Neural cell (in vitro differentiated cells): ENCODE data around the gene OGFOD3. TPM values are rescaled to one million over a fixed set of nuclear protein-coding genes. Genes with fewer than 3 reads are reported as not detected.

ENCODE experiments used
- H2AFZ ChIP-seq: fragments of 200-600, 300-800 bp; sonication (generic), shearing (Covaris generic); 2 replicates; pipeline ENCODE4 v1.6.0; 2014; ENCODE audit warnings: low read depth, mild to moderate bottlenecking, antibody characterized with exemption, low read length, moderate library complexity
- H3F3A ChIP-seq: fragments of 200-600 bp; shearing (Covaris generic); 2 replicates; pipeline ENCODE4 v1.6.1; 2016; ENCODE audit warnings: mild to moderate bottlenecking, moderate library complexity, mixed read lengths, antibody characterized with exemption, low read length; ENCODE audit not compliant: insufficient read depth, poor library complexity, severe bottlenecking
- H3K27ac ChIP-seq: fragments of 200-600, 300-800 bp; sonication (generic), shearing (Covaris generic); 2 replicates; pipeline ENCODE4 v1.5.1; 2014; ENCODE audit warnings: mild to moderate bottlenecking, low read length, moderate library complexity
- H3K27me3 ChIP-seq: fragments of 300-800, 200-600 bp; sonication (generic), shearing (Covaris generic); 2 replicates; pipeline ENCODE4 v1.6.0; 2014; ENCODE audit warnings: mild to moderate bottlenecking, low read depth, low read length, moderate library complexity; ENCODE audit not compliant: insufficient read depth
- H3K36me3 ChIP-seq: fragments of 300-800, 200-600 bp; sonication (generic), shearing (Covaris generic); 2 replicates; pipeline ENCODE4 v1.5.1; 2014; ENCODE audit warnings: mild to moderate bottlenecking, antibody characterized with exemption, low read length, moderate library complexity; ENCODE audit not compliant: insufficient read depth
- H3K4me2 ChIP-seq: fragments of 300-800, 200-600 bp; sonication (generic), shearing (Covaris generic); 2 replicates; pipeline ENCODE4 v1.6.0; 2014; ENCODE audit warnings: mild to moderate bottlenecking, low read length
- H3K4me3 ChIP-seq: fragments of 300-800, 200-600 bp; sonication (generic), shearing (Covaris generic); 2 replicates; pipeline ENCODE4 v1.5.1; 2014; ENCODE audit warnings: mild to moderate bottlenecking, low read length, moderate library complexity
- H3K79me2 ChIP-seq: fragments of 200-600 bp; shearing (Covaris generic); replicated peaks from 2 replicates; pipeline ENCODE4 v1.6.0; 2014; ENCODE audit warnings: mild to moderate bottlenecking, low read length, moderate library complexity; ENCODE audit not compliant: insufficient read depth
- H3K9ac ChIP-seq: fragments of 300-800, 200-600 bp; sonication (generic), shearing (Covaris generic); 2 replicates; pipeline ENCODE4 v1.6.1; 2016; ENCODE audit warnings: mild to moderate bottlenecking, low read length, mixed read lengths
- H3K9me2 ChIP-seq: fragments of 200-600 bp; shearing (Covaris generic); 2 replicates; pipeline ENCODE4 v1.6.1; 2016; ENCODE audit warnings: mild to moderate bottlenecking, low read length, mixed read lengths; ENCODE audit not compliant: insufficient read depth
- H3K9me3 ChIP-seq: fragments of 200-600, 300-800 bp; sonication (generic), shearing (Covaris generic); 2 replicates; pipeline ENCODE4 v1.6.1; 2016; ENCODE audit warnings: mild to moderate bottlenecking, mixed run types, low read length, moderate library complexity, mixed read lengths
- H4K20me1 ChIP-seq: fragments of 200-600 bp; shearing (Covaris generic); 2 replicates; pipeline ENCODE4 v1.6.1; 2016; ENCODE audit warnings: mild to moderate bottlenecking, mixed run types; ENCODE audit not compliant: insufficient read depth
- EP300 ChIP-seq: fragments of 450-650 bp; conservative IDR thresholded peaks from 2 replicates; pipeline ENCODE4 v1.6.1; 2014; ENCODE audit warnings: antibody characterized with exemption, mild to moderate bottlenecking, moderate library complexity; ENCODE audit not compliant: poor library complexity, severe bottlenecking
- EZH2 ChIP-seq: fragments of 200-600, 300-800 bp; shearing (Covaris generic), sonication (generic); IDR thresholded peaks from 2 replicates; pipeline ENCODE4 v1.6.1; 2014; ENCODE audit warnings: antibody characterized with exemption, low read length, borderline replicate concordance, mild to moderate bottlenecking; ENCODE audit not compliant: insufficient read depth, poor library complexity, severe bottlenecking
- MXI1 ChIP-seq: fragments of 450-650 bp; conservative IDR thresholded peaks from 2 replicates; pipeline ENCODE4 v1.6.1; 2014; ENCODE audit warnings: antibody characterized with exemption, mild to moderate bottlenecking; ENCODE audit not compliant: poor library complexity, severe bottlenecking
- POLR2AphosphoS5 ChIP-seq: IDR thresholded peaks from 2 replicates; pipeline ENCODE4 v1.6.1; 2012
- RAD21 ChIP-seq: fragments of 450-650 bp; conservative IDR thresholded peaks from 2 replicates; pipeline ENCODE4 v1.6.1; 2014; ENCODE audit warnings: antibody characterized with exemption, mild to moderate bottlenecking, moderate library complexity
- SMC3 ChIP-seq: fragments of 450-650 bp; conservative IDR thresholded peaks from 2 replicates; pipeline ENCODE4 v1.6.1; 2014; ENCODE audit warnings: antibody characterized with exemption, mild to moderate bottlenecking, moderate library complexity; ENCODE audit not compliant: poor library complexity
- TAF1 ChIP-seq: IDR thresholded peaks from 2 replicates; pipeline ENCODE4 v1.6.1; 2012; ENCODE audit warnings: low read depth
- polyA plus RNA-seq: library from polyadenylated mRNA; depleted of rRNA; stranded (reverse); fragments of >200 nt; gene quantifications from 2 replicates; pipeline ENCODE4 v1.2.3, GENCODE V29; 2014
- TF ChIP-seq, protein P1 (sequence below): IDR thresholded peaks from 2 replicates; pipeline ENCODE4 v1.6.1; 2012; ENCODE audit warnings: borderline replicate concordance
- TF ChIP-seq, protein P2 (sequence below): fragments of 450-650 bp; IDR thresholded peaks from 2 replicates; pipeline ENCODE4 v1.5.1; 2014; ENCODE audit warnings: antibody characterized with exemption, mild to moderate bottlenecking, moderate library complexity; ENCODE audit not compliant: poor library complexity, severe bottlenecking

OGFOD3 gene
- polyA plus RNA-seq, 1 donor from 2014 or later, result 22.6 TPM

DNA sequence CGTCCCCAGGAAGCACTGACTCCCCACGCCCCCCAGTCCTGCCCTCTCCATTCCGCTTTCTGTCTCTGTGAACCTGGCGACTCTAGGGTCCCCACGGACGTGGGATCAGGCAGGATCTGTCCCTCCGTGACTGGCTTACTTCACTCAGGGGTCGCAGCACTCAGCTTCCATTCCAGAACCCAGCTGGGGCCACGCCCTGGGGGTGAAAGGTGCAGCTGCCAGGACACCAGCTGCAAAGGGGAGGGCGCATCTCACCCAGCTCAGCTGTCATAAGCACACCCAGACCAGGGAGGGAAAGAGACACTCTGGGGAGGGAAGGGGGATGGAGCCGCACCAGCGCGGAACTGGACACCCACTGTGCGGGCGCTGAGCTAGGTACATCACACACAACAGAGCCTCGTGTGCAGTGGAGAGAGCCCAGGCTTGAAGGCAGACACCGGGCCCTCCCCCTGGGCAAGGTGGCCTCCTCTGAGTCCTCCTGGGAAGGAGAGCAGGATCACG lies 18.7 kb downstream of the OGFOD3 start:
- Histone ChIP-seq H3K4me2 (no peak overlapping the region), H3F3A (no peaks in the 10 kb centered on the region), H3K9ac (no peak overlapping the region), H3K79me2 (no peaks in the 10 kb centered on the region), H3K9me3 (no peaks in the 10 kb centered on the region), H3K9me2 (no peaks in the 10 kb centered on the region), H3K27ac (no peak overlapping the region), H3K27me3 (no peaks in the 10 kb centered on the region), H3K36me3 (no peaks in the 10 kb centered on the region), H3K4me3 (no peak overlapping the region), H2AFZ (no peak overlapping the region), H4K20me1 (no peaks in the 10 kb centered on the region)
- TF ChIP-seq EZH2, result no peak
- TF ChIP-seq, protein P1, sequence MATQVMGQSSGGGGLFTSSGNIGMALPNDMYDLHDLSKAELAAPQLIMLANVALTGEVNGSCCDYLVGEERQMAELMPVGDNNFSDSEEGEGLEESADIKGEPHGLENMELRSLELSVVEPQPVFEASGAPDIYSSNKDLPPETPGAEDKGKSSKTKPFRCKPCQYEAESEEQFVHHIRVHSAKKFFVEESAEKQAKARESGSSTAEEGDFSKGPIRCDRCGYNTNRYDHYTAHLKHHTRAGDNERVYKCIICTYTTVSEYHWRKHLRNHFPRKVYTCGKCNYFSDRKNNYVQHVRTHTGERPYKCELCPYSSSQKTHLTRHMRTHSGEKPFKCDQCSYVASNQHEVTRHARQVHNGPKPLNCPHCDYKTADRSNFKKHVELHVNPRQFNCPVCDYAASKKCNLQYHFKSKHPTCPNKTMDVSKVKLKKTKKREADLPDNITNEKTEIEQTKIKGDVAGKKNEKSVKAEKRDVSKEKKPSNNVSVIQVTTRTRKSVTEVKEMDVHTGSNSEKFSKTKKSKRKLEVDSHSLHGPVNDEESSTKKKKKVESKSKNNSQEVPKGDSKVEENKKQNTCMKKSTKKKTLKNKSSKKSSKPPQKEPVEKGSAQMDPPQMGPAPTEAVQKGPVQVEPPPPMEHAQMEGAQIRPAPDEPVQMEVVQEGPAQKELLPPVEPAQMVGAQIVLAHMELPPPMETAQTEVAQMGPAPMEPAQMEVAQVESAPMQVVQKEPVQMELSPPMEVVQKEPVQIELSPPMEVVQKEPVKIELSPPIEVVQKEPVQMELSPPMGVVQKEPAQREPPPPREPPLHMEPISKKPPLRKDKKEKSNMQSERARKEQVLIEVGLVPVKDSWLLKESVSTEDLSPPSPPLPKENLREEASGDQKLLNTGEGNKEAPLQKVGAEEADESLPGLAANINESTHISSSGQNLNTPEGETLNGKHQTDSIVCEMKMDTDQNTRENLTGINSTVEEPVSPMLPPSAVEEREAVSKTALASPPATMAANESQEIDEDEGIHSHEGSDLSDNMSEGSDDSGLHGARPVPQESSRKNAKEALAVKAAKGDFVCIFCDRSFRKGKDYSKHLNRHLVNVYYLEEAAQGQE, result no peak
- no peak for TF ChIP-seq POLR2AphosphoS5
- no peak for TF ChIP-seq EP300
- no peak for TF ChIP-seq TAF1
- no peak for TF ChIP-seq SMC3
- TF ChIP-seq RAD21, result no peak
- TF ChIP-seq, protein P2, sequence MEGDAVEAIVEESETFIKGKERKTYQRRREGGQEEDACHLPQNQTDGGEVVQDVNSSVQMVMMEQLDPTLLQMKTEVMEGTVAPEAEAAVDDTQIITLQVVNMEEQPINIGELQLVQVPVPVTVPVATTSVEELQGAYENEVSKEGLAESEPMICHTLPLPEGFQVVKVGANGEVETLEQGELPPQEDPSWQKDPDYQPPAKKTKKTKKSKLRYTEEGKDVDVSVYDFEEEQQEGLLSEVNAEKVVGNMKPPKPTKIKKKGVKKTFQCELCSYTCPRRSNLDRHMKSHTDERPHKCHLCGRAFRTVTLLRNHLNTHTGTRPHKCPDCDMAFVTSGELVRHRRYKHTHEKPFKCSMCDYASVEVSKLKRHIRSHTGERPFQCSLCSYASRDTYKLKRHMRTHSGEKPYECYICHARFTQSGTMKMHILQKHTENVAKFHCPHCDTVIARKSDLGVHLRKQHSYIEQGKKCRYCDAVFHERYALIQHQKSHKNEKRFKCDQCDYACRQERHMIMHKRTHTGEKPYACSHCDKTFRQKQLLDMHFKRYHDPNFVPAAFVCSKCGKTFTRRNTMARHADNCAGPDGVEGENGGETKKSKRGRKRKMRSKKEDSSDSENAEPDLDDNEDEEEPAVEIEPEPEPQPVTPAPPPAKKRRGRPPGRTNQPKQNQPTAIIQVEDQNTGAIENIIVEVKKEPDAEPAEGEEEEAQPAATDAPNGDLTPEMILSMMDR, result no peak
- no peak for TF ChIP-seq MXI1

DNA sequence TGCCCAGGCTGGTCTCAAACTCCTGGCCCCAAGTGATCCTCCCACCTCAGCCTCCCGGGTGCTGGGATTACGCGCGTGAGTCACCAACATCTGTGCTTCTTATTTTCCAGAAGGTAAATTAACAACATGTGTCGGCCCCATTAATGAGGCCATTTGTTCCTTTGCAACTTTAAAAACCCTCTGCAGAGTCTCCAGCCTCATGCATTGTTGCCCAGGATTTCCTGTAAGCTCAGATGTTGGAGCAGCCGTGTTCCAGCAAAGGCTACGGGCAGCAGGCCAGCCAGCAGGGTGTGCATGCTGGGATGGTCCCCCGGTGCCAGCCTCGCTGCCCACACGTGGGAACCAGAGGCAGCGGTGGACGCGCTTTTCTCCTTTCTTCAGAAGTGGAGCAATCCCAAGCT lies 19.3 kb downstream of the OGFOD3 start:
- Histone ChIP-seq H3K4me3 (no peak overlapping the region), H3K36me3 (no peaks in the 10 kb centered on the region), H4K20me1 (no peaks in the 10 kb centered on the region), H3K9me3 (no peaks in the 10 kb centered on the region), H3K27me3 (no peaks in the 10 kb centered on the region), H3K27ac (no peak overlapping the region), H3F3A (no peaks in the 10 kb centered on the region), H3K9ac (no peak overlapping the region), H3K79me2 (no peaks in the 10 kb centered on the region), H3K4me2 (no peak overlapping the region), H2AFZ (no peak overlapping the region), H3K9me2 (no peaks in the 10 kb centered on the region)
- no peak for TF ChIP-seq EP300
- TF ChIP-seq, protein P2, result no peak
- no peak for TF ChIP-seq RAD21
- TF ChIP-seq SMC3, result no peak
- no peak for TF ChIP-seq EZH2
- TF ChIP-seq TAF1, result no peak
- TF ChIP-seq POLR2AphosphoS5, result no peak
- TF ChIP-seq, protein P1, result no peak
